Vagina (tissue), 2 donors: ENCODE results near the gene RNASET2. TPM values are rescaled to one million over a fixed set of nuclear protein-coding genes. Genes with fewer than 3 reads are reported as not detected.

ENCODE experiments used
- DNase-seq, 2 donors: peaks; one replicate each; pipeline ENCODE4 v3.0.0-alpha.2; 2017; ENCODE audit errors: extremely low spot score in 2 of 2
- H3K27ac ChIP-seq: fragments of 200-600 bp; sonication (generic); one replicate; pipeline ENCODE4 v1.5.1; 2019
- H3K27me3 ChIP-seq: fragments of 200-600 bp; sonication (generic); one replicate; pipeline ENCODE4 v1.5.1; 2019
- H3K36me3 ChIP-seq, 2 donors: fragments of 200-600 bp; sonication (generic); one replicate each; pipeline ENCODE4 v1.5.1; 2017 to 2019
- H3K4me1 ChIP-seq: fragments of 200-600 bp; sonication (generic); one replicate; pipeline ENCODE4 v1.5.1; 2019
- H3K4me3 ChIP-seq, 2 donors: fragments of 200-600 bp; sonication (generic); 1 replicate in 1 of 2; 2 replicates in 1 of 2; pipeline ENCODE4 v1.5.1; 2016 to 2019
- H3K9me3 ChIP-seq: fragments of 200-600 bp; sonication (generic); one replicate; pipeline ENCODE4 v1.5.1; 2019
- CTCF ChIP-seq, 3 experiments: fragments of 450-650 bp in 2 of 3; fragments of 200-600 bp in 1 of 3; sonication (generic) in 1 of 3; IDR thresholded peaks; one replicate each; pipeline ENCODE4 v1.5.1; 2017 to 2019; ENCODE audit warnings: antibody characterized with exemption in 3 of 3, mild to moderate bottlenecking in 2 of 3, moderate library complexity in 2 of 3
- POLR2A ChIP-seq, 2 donors: fragments of 450-650 bp; IDR thresholded peaks; one replicate each; pipeline ENCODE4 v1.6.1; 2017; ENCODE audit warnings: antibody characterized with exemption in 2 of 2, mild to moderate bottlenecking in 2 of 2, moderate library complexity in 2 of 2
- POLR2AphosphoS5 ChIP-seq, 2 donors: sonication (generic); formaldehyde crosslinking; IDR thresholded peaks; one replicate each; pipeline ENCODE4 v1.9.0; 2017; ENCODE audit warnings: antibody characterized with exemption in 2 of 2, mild to moderate bottlenecking in 2 of 2, low read depth in 1 of 2; ENCODE audit not compliant: insufficient read depth in 1 of 2
- intact Hi-C: fragments of 100-400 bp; cut with DNase I; formaldehyde crosslinking; loops from one replicate; pipeline ENCODE4 v1.15.1; 2023
- total RNA-seq: library from RNA; depleted of rRNA; stranded (reverse); fragments of >200 nt; gene quantifications from one replicate; pipeline ENCODE4 v1.2.3, GENCODE V29; 2016

The RNASET2 gene
- total RNA-seq, 1 donor from 2014 or later: 31.4 TPM

GRCh38 chr6:166959911-166960608 is 3.7 kb upstream of the RNASET2 start:
- Histone ChIP-seq H3K4me3 (no peak overlapping the region), H3K36me3 (no peaks in the 10 kb centered on the region), H3K27ac (no peak overlapping the region), H3K9me3 (no peaks in the 10 kb centered on the region), H3K4me1 (peaks cover 25% of the 10 kb centered on the region), H3K27me3 (no peaks in the 10 kb centered on the region)
- no peak for TF ChIP-seq POLR2AphosphoS5 (IDR thresholded peaks at IDR 0.05; ENCODE audit: insufficient read depth in 1 of 2, low read depth in 1 of 2)
- intact Hi-C loops: no loop called here
- no peak for DNase-seq

GRCh38 chr6:166958926-166959861 is 2.8 kb upstream of the RNASET2 start:
- DNase-seq: no peak
- no peaks in the 10 kb centered on the region for H3K36me3 ChIP-seq
- peaks cover 31% of the 10 kb centered on the region for H3K4me1 ChIP-seq

GRCh38 chr6:166957805-166958076 is 1.4 kb upstream of the RNASET2 start:
- DNase-seq: no peak
- intact Hi-C loops: no loop called here
- Histone ChIP-seq H3K9me3 (no peaks in the 10 kb centered on the region), H3K4me3 (peak overlapping the region in 1 of 2 donors; percentile 96), H3K27ac (peak overlapping the region; percentile 92), H3K36me3 (no peaks in the 10 kb centered on the region), H3K4me1 (peaks cover 40% of the 10 kb centered on the region), H3K27me3 (no peaks in the 10 kb centered on the region)
- TF ChIP-seq POLR2A (IDR thresholded peaks at IDR 0.05): no peak
- TF ChIP-seq CTCF (IDR thresholded peaks at IDR 0.05): no peak
- no peak for TF ChIP-seq POLR2AphosphoS5 (IDR thresholded peaks at IDR 0.05; ENCODE audit: insufficient read depth in 1 of 2, low read depth in 1 of 2)

More at GRCh38 chr6:166958926-166959861, 2.8 kb upstream of the RNASET2 start:
- H3K4me3 ChIP-seq: no peak overlapping the region
- TF ChIP-seq CTCF (IDR thresholded peaks at IDR 0.05): no peak
- no peak for TF ChIP-seq POLR2AphosphoS5 (IDR thresholded peaks at IDR 0.05; ENCODE audit: insufficient read depth in 1 of 2, low read depth in 1 of 2)
- no peak for TF ChIP-seq POLR2A (IDR thresholded peaks at IDR 0.05)
- no peak overlapping the region for H3K27ac ChIP-seq
- intact Hi-C loops: no loop called here
- H3K9me3 ChIP-seq: no peaks in the 10 kb centered on the region
- no peaks in the 10 kb centered on the region for H3K27me3 ChIP-seq

- Histone ChIP-seq H3K36me3 (no peaks in the 10 kb centered on the region), H3K4me1 (peaks cover 44% of the 10 kb centered on the region), H3K27ac (peak overlapping the region; percentile 92), H3K4me3 (peak overlapping the region; percentile 96 to 99), H3K27me3 (no peaks in the 10 kb centered on the region), H3K9me3 (no peaks in the 10 kb centered on the region)
- DNase-seq: no peak
- intact Hi-C loops: no loop called here
- no peak for TF ChIP-seq POLR2A (IDR thresholded peaks at IDR 0.05)
- no peak for TF ChIP-seq POLR2AphosphoS5 (IDR thresholded peaks at IDR 0.05; ENCODE audit: insufficient read depth in 1 of 2, low read depth in 1 of 2)
- TF ChIP-seq CTCF (IDR thresholded peaks at IDR 0.05): no peak
Observed at GRCh38 chr6:166957087-166957804, 896 bp upstream of the RNASET2 start.

- Histone ChIP-seq H3K36me3 (no peaks in the 10 kb centered on the region), H3K27me3 (no peaks in the 10 kb centered on the region), H3K4me3 (peak overlapping the region; percentile 96 to 99), H3K27ac (peak overlapping the region; percentile 92), H3K9me3 (no peaks in the 10 kb centered on the region), H3K4me1 (peaks cover 44% of the 10 kb centered on the region)
- intact Hi-C loops: no loop called here
- TF ChIP-seq POLR2AphosphoS5 (IDR thresholded peaks at IDR 0.05; ENCODE audit: insufficient read depth in 1 of 2, low read depth in 1 of 2) (no peak), POLR2A (IDR thresholded peaks at IDR 0.05) (no peak), CTCF (IDR thresholded peaks at IDR 0.05) (no peak)
- no peak for DNase-seq
Observed at GRCh38 chr6:166955865-166956443, 396 bp downstream of the RNASET2 start.
